Activated T-cell treated with anti-CD3 and anti-CD28 coated beads, Interleukin-2, amount 50 U/mL, for 4 hours (primary cell): ENCODE measurements around the gene DYNC1I2. TPM values are rescaled to one million over a fixed set of nuclear protein-coding genes. Genes with fewer than 3 reads are reported as not detected.
"Not testable (repeated sequence)": the region's sequence is repeated elsewhere in the genome, so short reads cannot be mapped to it uniquely, and the experiment has no call there.

ENCODE experiments used
- ATAC-seq, 2 donors: fragments of 200-7000 bp; cut with Tn5 transposase; one replicate each; pipeline ENCODE4 v1.10.0; 2021
- DNase-seq: peaks from one replicate; pipeline ENCODE4 v3.0.0-alpha.2; 2020
- H3K27me3 Mint-ChIP-seq: one replicate; pipeline ENCODE4 v1.8.0; 2021; ENCODE audit warnings: low read depth, mixed read lengths
- H3K36me3 Mint-ChIP-seq: one replicate; pipeline ENCODE4 v1.8.0; 2022; ENCODE audit warnings: mixed read lengths; ENCODE audit not compliant: insufficient read depth
- H3K4me1 Mint-ChIP-seq: one replicate; pipeline ENCODE4 v1.8.0; 2021; ENCODE audit warnings: low read depth, mixed read lengths
- H3K4me3 Mint-ChIP-seq: one replicate; pipeline ENCODE4 v1.8.0; 2021; ENCODE audit warnings: mild to moderate bottlenecking, moderate library complexity, mixed read lengths
- H3K9me3 Mint-ChIP-seq: one replicate; pipeline ENCODE4 v1.8.0; 2021; ENCODE audit warnings: mixed read lengths
- total RNA-seq, 3 donors: library from RNA; stranded (reverse); gene quantifications; one replicate each; pipeline ENCODE4 v1.2.1, GENCODE V29; 2021

DYNC1I2 gene
- total RNA-seq, 3 donors from 2014 or later, result 37.3 to 43.2 (median 41.1) TPM

- peaks cover 54% of the 10 kb centered on the region for H3K36me3 Mint-ChIP-seq
- H3K4me1 Mint-ChIP-seq, result no peaks in the 10 kb centered on the region
- H3K27me3 Mint-ChIP-seq, result no peaks in the 10 kb centered on the region
- no peaks in the 10 kb centered on the region for H3K9me3 Mint-ChIP-seq
- no peak overlapping the region for H3K4me3 Mint-ChIP-seq
- DNase-seq (no peak), ATAC-seq (no peak)
Observed at GRCh38 chr2:171729952-171730317, 42.7 kb downstream of the DYNC1I2 start.

- H3K27me3 Mint-ChIP-seq, result no peaks in the 10 kb centered on the region
- no peaks in the 10 kb centered on the region for H3K9me3 Mint-ChIP-seq
- peaks cover 48% of the 10 kb centered on the region for H3K36me3 Mint-ChIP-seq
- H3K4me1 Mint-ChIP-seq, result no peaks in the 10 kb centered on the region
- DNase-seq (no peak), ATAC-seq (no peak)
- no peak overlapping the region for H3K4me3 Mint-ChIP-seq
Observed at GRCh38 chr2:171735991-171736710, 48.9 kb downstream of the DYNC1I2 start.

GRCh38 chr2:171741189-171741588, 53.9 kb downstream of the DYNC1I2 start:
- no peak for ATAC-seq
- no peak for DNase-seq
- Mint-ChIP-seq H3K4me1 (no peaks in the 10 kb centered on the region), H3K36me3 (peaks cover 41% of the 10 kb centered on the region), H3K9me3 (no peaks in the 10 kb centered on the region), H3K4me3 (no peak overlapping the region), H3K27me3 (no peaks in the 10 kb centered on the region)

- H3K36me3 Mint-ChIP-seq, result peaks cover 33% of the 10 kb centered on the region
- H3K27me3 Mint-ChIP-seq, result no peaks in the 10 kb centered on the region
- ATAC-seq, result no peak
- H3K9me3 Mint-ChIP-seq, result no peaks in the 10 kb centered on the region
- DNase-seq, result no peak
- no peak overlapping the region for H3K4me3 Mint-ChIP-seq
- H3K4me1 Mint-ChIP-seq, result no peaks in the 10 kb centered on the region
Observed at GRCh38 chr2:171742760-171743159, 55.5 kb downstream of the DYNC1I2 start.

GRCh38 chr2:171745141-171745540, 57.9 kb downstream of the DYNC1I2 start:
- Mint-ChIP-seq H3K4me1 (no peaks in the 10 kb centered on the region), H3K36me3 (peaks cover 40% of the 10 kb centered on the region), H3K9me3 (no peaks in the 10 kb centered on the region), H3K4me3 (no peak overlapping the region), H3K27me3 (no peaks in the 10 kb centered on the region)
- no peak for DNase-seq
- no peak for ATAC-seq

- H3K36me3 Mint-ChIP-seq, result peaks cover 39% of the 10 kb centered on the region
- no peaks in the 10 kb centered on the region for H3K9me3 Mint-ChIP-seq
Observed at GRCh38 chr2:171745806-171746205, 58.5 kb downstream of the DYNC1I2 start.

GRCh38 chr2:171747371-171747770, 60.1 kb downstream of the DYNC1I2 start:
- Mint-ChIP-seq H3K36me3 (peaks cover 40% of the 10 kb centered on the region), H3K4me3 (no peak overlapping the region), H3K27me3 (no peaks in the 10 kb centered on the region), H3K9me3 (no peaks in the 10 kb centered on the region), H3K4me1 (no peaks in the 10 kb centered on the region)
- no peak for ATAC-seq
- no peak for DNase-seq

More at GRCh38 chr2:171745806-171746205, 58.5 kb downstream of the DYNC1I2 start:
- Mint-ChIP-seq H3K4me3 (no peak overlapping the region), H3K27me3 (no peaks in the 10 kb centered on the region), H3K4me1 (no peaks in the 10 kb centered on the region)
- ATAC-seq, result no peak
- DNase-seq, result no peak

- Mint-ChIP-seq H3K4me1 (no peaks in the 10 kb centered on the region), H3K36me3 (peaks cover 54% of the 10 kb centered on the region), H3K9me3 (peaks cover 18% of the 10 kb centered on the region), H3K27me3 (no peaks in the 10 kb centered on the region), H3K4me3 (no peak overlapping the region)
- DNase-seq (no peak), ATAC-seq (no peak)
Observed at GRCh38 chr2:171754254-171754939, 67.1 kb downstream of the DYNC1I2 start.

- not testable (repeated sequence) for H3K4me3 Mint-ChIP-seq, H3K4me1 Mint-ChIP-seq, ATAC-seq, H3K27me3 Mint-ChIP-seq, DNase-seq
- peaks cover 70% of the 10 kb centered on the region for H3K36me3 Mint-ChIP-seq
- H3K9me3 Mint-ChIP-seq, result peaks cover 18% of the 10 kb centered on the region
Observed at GRCh38 chr2:171758762-171759161, 71.5 kb downstream of the DYNC1I2 start.

GRCh38 chr2:171761176-171761575, 73.9 kb downstream of the DYNC1I2 start:
- not testable (repeated sequence) for DNase-seq, H3K4me3 Mint-ChIP-seq, ATAC-seq, H3K4me1 Mint-ChIP-seq, H3K27me3 Mint-ChIP-seq
- Mint-ChIP-seq H3K9me3 (peaks cover 13% of the 10 kb centered on the region), H3K36me3 (peaks cover 62% of the 10 kb centered on the region)

- Mint-ChIP-seq H3K4me3 (no peak overlapping the region), H3K36me3 (peaks cover 59% of the 10 kb centered on the region), H3K9me3 (peaks cover 6% of the 10 kb centered on the region), H3K4me1 (no peaks in the 10 kb centered on the region), H3K27me3 (no peaks in the 10 kb centered on the region)
- ATAC-seq (no peak), DNase-seq (no peak)
Observed at GRCh38 chr2:171762879-171763573, 75.8 kb downstream of the DYNC1I2 start.

GRCh38 chr2:171763602-171764001, 76.3 kb downstream of the DYNC1I2 start:
- no peak for ATAC-seq
- peaks cover 53% of the 10 kb centered on the region for H3K36me3 Mint-ChIP-seq

GRCh38 chr2:171771463-171771862, 84.2 kb downstream of the DYNC1I2 start:
- ATAC-seq (no peak), DNase-seq (no peak)
- H3K9me3 Mint-ChIP-seq, result peaks cover 22% of the 10 kb centered on the region
- H3K27me3 Mint-ChIP-seq, result no peaks in the 10 kb centered on the region
- no peak overlapping the region for H3K4me3 Mint-ChIP-seq
- H3K4me1 Mint-ChIP-seq, result no peaks in the 10 kb centered on the region
- H3K36me3 Mint-ChIP-seq, result peaks cover 16% of the 10 kb centered on the region

More at GRCh38 chr2:171763602-171764001, 76.3 kb downstream of the DYNC1I2 start:
- no peak for DNase-seq
- H3K4me3 Mint-ChIP-seq, result no peak overlapping the region
- no peaks in the 10 kb centered on the region for H3K27me3 Mint-ChIP-seq
- no peaks in the 10 kb centered on the region for H3K4me1 Mint-ChIP-seq
- peaks cover under 1% of the 10 kb centered on the region for H3K9me3 Mint-ChIP-seq

GRCh38 chr2:171772373-171772772, 85.1 kb downstream of the DYNC1I2 start:
- H3K27me3 Mint-ChIP-seq, result no peaks in the 10 kb centered on the region
- DNase-seq, result no peak
- H3K4me3 Mint-ChIP-seq, result no peak overlapping the region
- ATAC-seq, result no peak
- H3K9me3 Mint-ChIP-seq, result peaks cover 22% of the 10 kb centered on the region
- no peaks in the 10 kb centered on the region for H3K4me1 Mint-ChIP-seq
- peaks cover 11% of the 10 kb centered on the region for H3K36me3 Mint-ChIP-seq
